HEK293 (cell line): ENCODE results near the gene COL18A1.

Source experiments
- CTCF ChIA-PET: fragments of 350-600 bp; formaldehyde crosslinking; extraction: SDS; loops from one replicate; lab custom pipeline; 2021; ENCODE audit warnings: antibody characterized with exemption; lab: Yijun Ruan, JAX
- POLR2A ChIA-PET: fragments of 300-600 bp; formaldehyde crosslinking; extraction: SDS; loops from one replicate; lab custom pipeline; 2020; ENCODE audit warnings: antibody characterized with exemption, inconsistent platforms; lab: Yijun Ruan, JAX
- H3K27ac ChIP-seq: fragments of 200-500 bp; sonication (Bioruptor generic); 2 replicates; pipeline ENCODE4 v1.5.1; 2014; ENCODE audit warnings: low read depth, low read length, control low read depth, inconsistent platforms; ENCODE audit errors: extremely low read depth
- H3K36me3 ChIP-seq, 2 experiments: fragments of 200-500 bp in 1 of 2; sonication (Bioruptor generic) in 1 of 2; 1 replicate in 1 of 2; 2 replicates in 1 of 2; pipeline ENCODE4 v1.5.1; 2014 to 2017; ENCODE audit warnings: inconsistent platforms in 2 of 2, low read length in 2 of 2; ENCODE audit not compliant: control insufficient read depth in 2 of 2, insufficient read depth in 1 of 2
- H3K4me1 ChIP-seq: fragments of 200-500 bp; sonication (Bioruptor generic); 2 replicates; pipeline ENCODE4 v1.5.1; 2014; ENCODE audit warnings: mild to moderate bottlenecking, low read length, inconsistent platforms; ENCODE audit not compliant: control insufficient read depth, insufficient read depth
- H3K4me3 ChIP-seq: 2 replicates; pipeline ENCODE4 v1.5.1; 2011; ENCODE audit warnings: low read depth, mild to moderate bottlenecking, control low read depth, low read length, moderate library complexity
- H3K9me3 ChIP-seq: fragments of 200-500 bp; sonication (Bioruptor generic); 2 replicates; pipeline ENCODE4 v1.5.1; 2014; ENCODE audit warnings: low read depth, low read length, inconsistent platforms; ENCODE audit not compliant: control insufficient read depth, insufficient read depth
- AEBP2 ChIP-seq: fragments of 450-650 bp; formaldehyde crosslinking; IDR thresholded peaks from 2 replicates; pipeline ENCODE4 v1.5.1; 2016; ENCODE audit warnings: missing biosample characterization, missing genetic modification characterization, borderline replicate concordance
- GLIS1 ChIP-seq: fragments of 450-650 bp; formaldehyde crosslinking; IDR thresholded peaks from 2 replicates; pipeline ENCODE4 v1.5.1; 2016; ENCODE audit warnings: missing biosample characterization, missing genetic modification characterization
- GLIS2 ChIP-seq: fragments of 450-650 bp; formaldehyde crosslinking; IDR thresholded peaks from 2 replicates; pipeline ENCODE4 v1.5.1; 2016; ENCODE audit warnings: missing biosample characterization, missing genetic modification characterization
- MEIS1 ChIP-seq: sonication (generic); formaldehyde crosslinking; IDR thresholded peaks from 2 replicates; pipeline ENCODE4 v1.8.1; 2022; ENCODE audit warnings: missing genetic modification reagents, mild to moderate bottlenecking, borderline replicate concordance
- YY1 ChIP-seq: fragments of 450-650 bp; formaldehyde crosslinking; IDR thresholded peaks from 2 replicates; pipeline ENCODE4 v1.5.1; 2018; ENCODE audit warnings: missing biosample characterization, missing genetic modification characterization
- ZBTB44 ChIP-seq: fragments of 450-650 bp; IDR thresholded peaks from 2 replicates; pipeline ENCODE4 v1.5.1; 2018; ENCODE audit warnings: missing biosample characterization, mild to moderate bottlenecking, missing genetic modification characterization
- ZIC2 ChIP-seq: fragments of 450-650 bp; formaldehyde crosslinking; IDR thresholded peaks from 2 replicates; pipeline ENCODE4 v1.5.1; 2016; ENCODE audit warnings: missing biosample characterization, missing genetic modification characterization
- ZNF121 ChIP-seq: fragments of 450-650 bp; formaldehyde crosslinking; IDR thresholded peaks from 2 replicates; pipeline ENCODE4 v1.5.1; 2016; ENCODE audit warnings: missing biosample characterization, missing genetic modification characterization
- ZNF19 ChIP-seq: fragments of 450-650 bp; formaldehyde crosslinking; IDR thresholded peaks from 2 replicates; pipeline ENCODE4; 2016; ENCODE audit warnings: missing biosample characterization, missing genetic modification characterization, low read depth
- ZNF202 ChIP-seq: fragments of 450-650 bp; formaldehyde crosslinking; IDR thresholded peaks from 2 replicates; pipeline ENCODE4 v1.5.1; 2016; ENCODE audit warnings: missing biosample characterization, missing genetic modification characterization, borderline replicate concordance
- ZNF24 ChIP-seq: fragments of 450-650 bp; formaldehyde crosslinking; IDR thresholded peaks from 2 replicates; pipeline ENCODE4 v1.5.1; 2016; ENCODE audit warnings: missing biosample characterization, missing genetic modification characterization
- ZNF248 ChIP-seq: fragments of 450-650 bp; formaldehyde crosslinking; IDR thresholded peaks from 2 replicates; pipeline ENCODE4 v1.5.1; 2017; ENCODE audit warnings: missing biosample characterization, missing genetic modification characterization
- ZNF266 ChIP-seq: fragments of 450-650 bp; formaldehyde crosslinking; IDR thresholded peaks from 2 replicates; pipeline ENCODE4 v1.5.1; 2016; ENCODE audit warnings: missing biosample characterization, missing genetic modification characterization, low read depth
- ZNF292 ChIP-seq: fragments of 450-650 bp; formaldehyde crosslinking; IDR thresholded peaks from 2 replicates; pipeline ENCODE4 v1.5.1; 2016; ENCODE audit warnings: low read depth, missing biosample characterization, missing genetic modification characterization, borderline replicate concordance
- ZNF473 ChIP-seq: fragments of 450-650 bp; formaldehyde crosslinking; IDR thresholded peaks from 2 replicates; pipeline ENCODE4 v1.5.1; 2017; ENCODE audit warnings: missing biosample characterization, missing genetic modification characterization
- ZNF600 ChIP-seq: fragments of 450-650 bp; formaldehyde crosslinking; IDR thresholded peaks from 2 replicates; pipeline ENCODE4 v1.5.1; 2016; ENCODE audit warnings: missing biosample characterization, missing genetic modification characterization
- ZNF610 ChIP-seq: fragments of 450-650 bp; formaldehyde crosslinking; IDR thresholded peaks from 2 replicates; pipeline ENCODE4 v1.5.1; 2016; ENCODE audit warnings: missing biosample characterization, missing genetic modification characterization, borderline replicate concordance
- ZNF830 ChIP-seq: fragments of 450-650 bp; IDR thresholded peaks from 2 replicates; pipeline ENCODE4 v1.5.0; 2018; ENCODE audit warnings: missing biosample characterization, missing genetic modification characterization, low read depth, mild to moderate bottlenecking, moderate library complexity

The COL18A1 gene

DNA sequence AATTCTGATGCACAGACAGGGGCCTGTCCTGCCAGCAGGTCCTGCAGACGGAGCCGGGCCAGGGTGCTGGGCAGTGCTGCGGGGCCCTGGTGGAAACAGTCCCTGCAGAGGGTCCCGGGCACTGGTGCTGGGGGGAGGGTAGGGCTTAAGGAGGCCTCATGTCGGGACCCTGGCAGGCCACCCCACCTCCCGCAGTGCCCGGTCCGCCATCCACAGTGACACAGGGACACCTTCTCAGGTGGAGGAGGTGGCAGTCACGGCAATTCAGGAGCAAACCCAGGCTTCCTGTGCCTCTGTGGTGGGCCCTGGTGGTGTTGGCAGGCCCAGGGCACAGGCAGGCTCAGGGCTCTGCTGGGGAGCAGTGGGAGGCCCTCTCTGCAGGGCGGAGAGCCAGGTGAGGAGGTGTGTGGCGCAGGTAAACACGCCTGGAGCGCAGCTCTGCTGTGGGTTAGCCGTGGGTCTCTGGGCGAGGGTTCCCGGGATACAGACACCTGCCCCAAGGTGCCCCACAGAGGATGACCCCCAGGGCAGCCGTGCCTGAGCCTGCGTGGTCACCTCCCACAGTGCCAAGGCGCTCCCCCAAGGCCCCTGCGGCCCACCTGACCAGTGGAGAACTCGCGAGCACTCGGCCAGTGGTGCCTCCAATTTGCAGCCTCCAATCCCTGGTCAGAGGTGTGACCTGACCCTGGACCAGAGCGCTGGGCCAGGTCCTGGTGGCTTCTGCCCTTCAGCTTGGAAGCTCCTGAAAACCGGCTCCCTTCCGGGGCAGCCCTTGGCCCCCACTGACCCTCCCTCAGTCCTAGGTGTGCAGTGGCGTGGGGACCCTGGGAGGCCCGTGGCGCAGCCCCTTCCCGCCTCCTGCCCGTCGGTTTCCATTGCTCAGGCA, 19.2 kb downstream of the COL18A1 start:
- ChIA-PET CTCF (interaction anchor here (0.7 kb wide), 1 partner anchor 11 kb away, joined by 3 read pairs; no protein-coding TSS in a partner anchor), POLR2A (no interaction called here)
- no peak overlapping the region for H3K27ac ChIP-seq

DNA sequence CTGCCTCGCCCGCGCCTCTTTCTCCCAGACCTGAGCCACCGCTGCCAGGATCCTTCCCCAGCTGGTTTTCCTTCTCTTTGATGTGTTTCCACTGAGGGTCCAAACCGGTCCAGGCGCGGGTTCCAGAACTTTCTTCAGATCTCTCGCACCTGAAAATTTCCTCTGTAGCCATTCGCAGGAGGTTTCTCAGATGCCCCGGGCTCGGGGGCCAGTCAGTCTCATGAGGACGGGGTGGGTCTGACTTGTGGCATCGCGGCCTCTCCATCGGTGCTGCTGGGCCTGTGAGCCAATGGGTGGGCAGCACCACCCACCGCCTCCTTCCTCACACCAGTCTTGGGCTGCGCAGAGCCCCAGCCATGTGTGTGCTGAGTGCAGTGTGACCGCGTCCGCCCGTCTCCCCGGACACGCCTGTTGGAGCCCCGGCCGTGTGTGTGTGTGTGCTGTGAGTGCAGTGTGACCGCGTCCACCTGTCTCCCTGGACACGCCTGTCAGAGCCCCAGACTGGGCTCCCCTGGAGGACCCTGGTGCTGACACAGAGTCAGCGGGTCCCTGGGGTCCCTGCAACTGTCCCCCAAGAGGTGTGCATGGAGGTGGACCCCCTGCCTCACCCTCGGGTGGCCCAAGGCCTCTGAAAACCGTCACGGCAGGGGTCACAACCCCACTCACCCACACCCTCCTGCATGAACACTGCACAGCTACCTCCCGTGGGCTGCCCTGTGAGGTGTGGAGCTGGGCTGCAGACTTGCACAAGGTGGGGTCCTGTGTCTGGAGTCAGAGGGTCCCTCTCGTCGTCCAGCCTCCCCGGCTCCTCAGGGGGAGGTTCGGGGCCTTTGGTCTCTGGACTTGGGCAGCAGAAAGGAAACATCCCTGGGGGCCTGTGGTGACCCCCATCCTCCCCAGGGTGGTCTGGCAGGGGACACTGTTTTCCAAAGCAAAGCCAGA, 20.2 kb downstream of the COL18A1 start:
- no peak overlapping the region for H3K27ac ChIP-seq
- CTCF ChIA-PET, result no interaction called here
- POLR2A ChIA-PET, result no interaction called here

More for the DNA sequence above, 19.2 kb downstream of the COL18A1 start:
- Histone ChIP-seq H3K9me3 (no peaks in the 10 kb centered on the region), H3K36me3 (peaks cover 0 to 4% of the 10 kb centered on the region in 2 experiments; a peak in 1 of 3 replicates), H3K4me3 (no peak overlapping the region), H3K4me1 (peaks cover 6% of the 10 kb centered on the region; the same call in 1 of the 2 replicates)
- TF ChIP-seq ZNF600 (tag by site-specific recombination) (0 out of 2 replicates have a peak, but pooled peaks have one; percentile 11), ZNF19 (tag by site-specific recombination) (no peak), GLIS2 (tag by site-specific recombination) (peak; percentile 23; the same call in 1 of the 2 replicates), ZNF24 (no peak), ZNF473 (tag by site-specific recombination) (no peak), ZNF610 (tag by site-specific recombination) (no peak), ZBTB44 (no peak), ZNF121 (no peak), GLIS1 (tag by site-specific recombination) (peak; percentile 71)

More for the DNA sequence above, 20.2 kb downstream of the COL18A1 start:
- TF ChIP-seq ZNF202, result no peak
- TF ChIP-seq ZNF292, result no peak
- TF ChIP-seq GLIS2 (tag by site-specific recombination), result 0 out of 2 replicates have a peak, but pooled peaks have one; percentile 36
- TF ChIP-seq ZNF248 (tag by site-specific recombination), result no peak
- TF ChIP-seq GLIS1 (tag by site-specific recombination), result peak; percentile 26; the same call in 1 of the 2 replicates
- TF ChIP-seq YY1 (tag by site-specific recombination), result no peak
- TF ChIP-seq ZIC2 (tag by site-specific recombination), result 0 out of 2 replicates have a peak, but pooled peaks have one; percentile 13
- TF ChIP-seq ZNF266, result no peak
- TF ChIP-seq AEBP2 (tag by site-specific recombination), result no peak
- TF ChIP-seq ZNF830 (tag by site-specific recombination), result no peak
- TF ChIP-seq MEIS1 (CRISPR knock-in tag), result no peak
- Histone ChIP-seq H3K4me3 (no peak overlapping the region), H3K36me3 (peaks cover 0 to 4% of the 10 kb centered on the region in 2 experiments; a peak in 1 of 3 replicates), H3K9me3 (no peaks in the 10 kb centered on the region), H3K4me1 (peaks cover 6% of the 10 kb centered on the region; the same call in 1 of the 2 replicates)
